ENCODE measurements around the gene UBR7.
"Not testable (repeated sequence)": the region's sequence is repeated elsewhere in the genome, so short reads cannot be mapped to it uniquely, and the experiment has no call there.

UBR7 gene

DNA sequence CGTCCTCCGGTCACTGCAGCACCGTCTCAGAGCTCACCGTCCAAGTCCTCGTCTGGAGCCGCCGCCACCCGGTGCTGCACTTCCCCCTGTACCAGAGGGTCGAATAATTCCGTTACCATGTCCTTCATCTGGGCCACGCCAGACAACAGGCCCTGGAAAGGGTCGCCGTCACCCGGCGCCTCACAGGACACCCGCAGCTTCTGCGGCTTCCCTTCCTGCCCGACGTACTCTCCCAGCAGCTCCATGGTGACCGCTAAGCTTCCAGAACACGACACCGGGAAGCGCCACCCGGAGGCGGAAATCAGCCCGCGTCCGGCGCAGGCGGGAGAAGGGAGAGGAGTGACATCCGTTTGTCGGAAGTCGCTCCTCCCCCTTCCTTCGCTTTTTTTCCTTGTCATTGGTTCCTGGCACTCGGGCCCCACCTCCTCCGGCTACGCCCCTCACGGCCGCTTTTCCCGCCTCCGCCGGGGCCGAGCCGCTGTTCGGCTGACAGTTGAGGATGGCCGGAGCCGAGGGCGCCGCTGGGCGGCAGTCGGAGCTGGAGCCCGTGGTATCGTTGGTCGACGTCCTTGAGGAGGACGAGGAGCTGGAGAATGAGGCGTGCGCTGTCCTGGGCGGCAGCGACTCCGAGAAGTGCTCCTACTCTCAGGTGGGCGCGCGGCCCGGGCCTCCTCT is at the start of gene UBR7, which contains the start of gene GON7:
UBR7 (plus strand) TSS at position 464 of the 675 bp plus-strand sequence; CDS start at position 500, 36 bp downstream.
GON7 (minus strand) TSS at position 273 of the 675 bp plus-strand sequence; CDS start at position 245, 28 bp downstream.
- peak within 1 kb of the TSS; percentile 68 for H3K4me3 ChIP-seq (ENCODE audit: low read depth, low read length)

DNA sequence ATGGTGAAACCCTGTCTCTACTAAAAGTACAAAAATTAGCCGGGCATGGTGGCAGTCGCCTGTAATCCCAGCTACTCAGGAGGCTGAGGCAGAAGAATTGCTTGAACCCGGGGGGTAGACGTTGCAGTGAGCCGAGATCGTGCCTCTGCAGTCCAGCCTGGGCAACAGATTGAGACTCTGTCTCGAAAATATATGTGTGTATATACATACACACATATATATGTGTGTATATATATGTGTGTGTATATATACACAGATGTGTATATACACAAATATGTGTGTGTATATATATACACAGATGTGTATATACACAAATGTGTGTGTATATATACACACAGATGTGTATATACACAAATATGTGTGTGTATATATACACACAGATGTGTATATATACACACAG is 48.7 kb upstream of the UBR7 start:
- H3K4me3 ChIP-seq (ENCODE audit: low read depth, low read length): not testable (repeated sequence)

DNA sequence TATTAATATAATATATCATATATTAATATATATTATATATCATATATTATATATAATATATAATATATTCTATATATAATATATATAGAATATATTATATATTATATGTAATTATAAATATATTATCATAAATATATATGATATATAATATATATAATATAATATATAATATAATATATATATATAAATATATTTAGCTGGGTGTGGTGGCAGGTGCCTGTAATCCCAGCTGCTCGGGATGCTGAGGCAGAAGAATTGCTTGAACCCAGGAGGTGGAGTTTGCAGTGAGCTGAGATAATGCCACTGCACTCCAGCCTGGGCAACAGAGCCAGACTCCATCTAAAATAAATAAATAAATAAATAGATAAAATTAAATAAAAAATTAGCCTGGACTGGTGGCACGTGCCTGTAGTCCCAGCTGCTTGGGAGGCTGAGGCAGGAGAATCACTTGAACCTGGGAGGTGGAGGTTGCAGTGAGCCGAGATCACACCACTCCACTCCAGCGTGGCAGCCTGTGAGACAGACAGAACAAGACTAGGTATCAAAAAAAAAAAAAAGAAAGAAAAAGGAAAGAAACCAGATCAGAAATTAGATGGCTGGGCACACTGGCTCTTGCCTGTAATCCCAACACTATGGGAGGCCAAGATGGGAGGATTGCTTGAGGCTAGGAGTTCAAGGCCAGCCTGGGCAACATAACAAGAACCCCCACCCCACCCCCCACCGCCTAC is 47.3 kb upstream of the UBR7 start:
- not testable (repeated sequence) for H3K4me3 ChIP-seq (ENCODE audit: low read depth, low read length)

GRCh38 chr14:93160353-93160801 is 46.7 kb upstream of the UBR7 start:
- H3K4me3 ChIP-seq (ENCODE audit: low read depth, low read length): no peak overlapping the region

GRCh38 chr14:93161411-93161940 is 45.6 kb upstream of the UBR7 start:
- H3K4me3 ChIP-seq (ENCODE audit: low read depth, low read length): no peak overlapping the region

DNA sequence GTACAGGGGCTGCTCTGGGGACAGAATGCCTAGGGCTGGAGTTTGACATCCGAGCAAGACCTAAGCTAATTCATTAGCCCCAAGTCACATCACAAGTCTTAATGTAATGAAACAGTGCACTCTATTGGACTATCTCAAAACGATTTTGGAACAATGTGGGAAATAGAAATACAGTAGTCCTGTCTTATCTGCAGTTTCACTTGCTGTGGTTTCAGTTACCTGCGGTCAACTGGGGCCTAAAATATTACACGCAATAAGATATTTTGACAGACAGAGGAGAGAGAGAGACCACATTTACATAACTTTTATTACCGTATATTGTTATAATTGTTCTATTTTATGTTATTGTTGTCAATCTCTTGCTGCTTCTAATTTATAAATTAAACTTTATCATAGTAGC is 43.5 kb upstream of the UBR7 start:
- H3K4me3 ChIP-seq (ENCODE audit: low read depth, low read length): no peak overlapping the region

DNA sequence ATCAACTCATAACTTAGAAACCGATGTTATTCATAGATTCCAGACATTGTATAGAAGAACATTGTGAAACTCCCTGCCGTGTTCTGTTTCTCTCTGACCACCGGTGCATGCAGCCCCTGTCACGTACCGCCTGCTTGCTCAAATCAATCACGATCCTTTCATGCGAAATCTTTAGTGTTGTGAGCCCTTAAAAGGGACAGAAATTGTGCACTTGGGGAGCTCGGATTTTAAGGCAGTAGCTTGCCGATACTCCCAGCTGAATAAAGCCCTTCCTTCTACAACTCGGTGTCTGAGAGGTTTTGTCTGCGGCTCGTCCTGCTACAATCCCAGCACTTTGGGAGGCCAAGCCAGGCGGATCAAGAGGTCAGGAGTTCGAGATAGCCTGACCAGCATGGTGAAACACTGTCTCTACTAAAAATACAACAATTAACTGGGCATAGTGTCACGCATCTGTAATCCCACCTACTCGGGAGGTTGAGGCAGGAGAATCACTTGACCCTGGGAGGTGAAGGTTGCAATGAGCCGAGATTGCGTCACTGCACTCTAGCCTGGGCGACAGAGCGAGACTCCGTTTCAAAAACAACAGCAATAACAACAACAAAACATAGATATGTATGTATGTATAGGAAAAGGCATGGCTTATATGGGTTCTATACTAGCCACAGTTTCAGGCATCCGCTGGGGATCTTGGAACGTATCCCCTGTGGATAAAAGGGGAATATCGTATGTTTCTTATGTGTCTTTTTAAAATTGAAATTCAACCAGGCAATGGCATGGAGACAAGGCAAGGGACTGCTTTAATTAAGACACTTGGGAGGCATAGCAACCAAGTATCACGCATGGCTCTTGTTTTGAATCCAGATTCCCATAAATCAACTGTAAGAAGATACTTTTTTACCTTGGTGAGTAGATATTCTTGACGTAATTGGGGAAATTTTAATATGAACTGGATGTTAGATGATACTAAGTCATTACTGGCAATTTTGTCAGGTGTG is 41.5 kb upstream of the UBR7 start:
- not testable (repeated sequence) for H3K4me3 ChIP-seq (ENCODE audit: low read depth, low read length)

DNA sequence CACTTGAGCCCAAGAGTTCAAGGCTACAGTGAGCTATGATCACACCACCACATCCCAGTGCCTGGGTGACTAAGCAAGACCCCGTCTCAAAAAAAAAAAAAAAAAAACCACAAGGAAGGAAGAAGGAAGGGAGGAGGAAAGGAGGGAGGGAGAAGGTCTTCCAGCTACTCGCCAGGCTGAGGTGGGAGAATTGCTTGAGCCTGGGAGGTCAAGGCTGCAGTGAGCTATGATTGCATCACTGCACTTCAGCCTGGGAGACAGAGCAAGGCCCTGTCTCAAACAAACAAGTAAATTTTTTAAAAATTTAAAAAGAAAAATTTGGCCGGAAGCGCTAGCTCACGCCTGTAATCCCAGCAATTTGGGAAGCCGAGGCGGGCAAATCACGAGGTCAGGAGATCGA is 38.4 kb upstream of the UBR7 start:
- not testable (repeated sequence) for H3K4me3 ChIP-seq (ENCODE audit: low read depth, low read length)

DNA sequence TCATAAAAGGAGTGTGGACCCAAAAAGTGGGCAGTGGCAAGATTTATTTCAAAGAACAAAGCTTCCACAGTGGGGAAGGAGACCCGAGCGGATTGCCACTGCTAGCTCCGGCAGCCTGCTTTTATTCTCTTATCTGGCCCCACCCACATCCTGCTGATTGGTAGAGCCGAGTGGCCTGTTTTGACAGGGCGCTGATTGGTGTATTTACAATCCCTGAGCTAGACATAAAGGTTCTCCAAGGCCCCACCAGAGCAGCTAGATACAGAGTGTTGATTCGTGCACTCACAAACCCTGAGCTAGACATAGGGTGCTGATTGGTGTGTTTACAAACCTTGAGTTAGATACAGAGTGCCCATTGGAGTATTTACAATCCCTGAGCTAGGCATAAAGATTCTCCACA is 37.4 kb upstream of the UBR7 start:
- not testable (repeated sequence) for H3K4me3 ChIP-seq (ENCODE audit: low read depth, low read length)

DNA sequence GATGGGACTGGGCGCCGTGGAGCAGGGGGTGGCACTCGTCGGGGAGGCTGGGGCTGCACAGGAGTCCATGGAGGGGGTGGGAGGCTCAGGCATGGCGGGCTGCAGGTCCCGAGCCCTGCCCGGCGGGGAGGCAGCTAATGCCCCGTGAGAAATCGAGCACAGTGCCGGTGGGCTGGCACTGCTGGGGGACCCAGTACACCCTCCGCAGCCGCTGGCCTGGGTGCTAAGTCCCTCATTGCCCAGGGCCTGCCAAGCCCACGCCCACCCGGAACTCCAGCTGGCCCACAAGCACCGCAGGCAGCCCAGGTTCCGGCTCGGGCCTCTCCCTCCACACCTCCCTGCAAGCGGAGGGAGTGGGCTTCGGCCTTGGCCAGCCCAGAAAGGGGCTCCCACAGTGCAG is 36.9 kb upstream of the UBR7 start:
- not testable (repeated sequence) for H3K4me3 ChIP-seq (ENCODE audit: low read depth, low read length)

DNA sequence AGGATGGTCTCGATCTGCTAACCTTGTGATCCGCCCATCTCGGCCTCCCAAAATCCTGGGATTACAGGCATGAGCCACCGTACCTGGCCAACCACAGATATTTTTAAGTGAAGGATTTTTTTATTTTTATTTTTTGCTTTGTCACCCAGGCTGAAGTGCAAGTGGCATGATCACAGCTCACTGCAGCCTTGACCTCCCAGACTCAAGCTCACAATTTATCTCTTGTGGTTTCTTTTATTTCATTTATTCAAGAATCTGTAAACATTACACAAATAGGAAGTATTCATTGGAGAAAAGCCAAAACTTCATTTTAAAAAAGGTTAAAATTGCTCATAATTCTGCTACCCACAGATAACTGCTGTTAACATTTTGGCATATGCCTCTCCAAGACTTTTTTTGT is 35.7 kb upstream of the UBR7 start:
- H3K4me3 ChIP-seq (ENCODE audit: low read depth, low read length): no peak overlapping the region

GRCh38 chr14:93173943-93174395 is 33.1 kb upstream of the UBR7 start:
- no peak overlapping the region for H3K4me3 ChIP-seq (ENCODE audit: low read depth, low read length)

DNA sequence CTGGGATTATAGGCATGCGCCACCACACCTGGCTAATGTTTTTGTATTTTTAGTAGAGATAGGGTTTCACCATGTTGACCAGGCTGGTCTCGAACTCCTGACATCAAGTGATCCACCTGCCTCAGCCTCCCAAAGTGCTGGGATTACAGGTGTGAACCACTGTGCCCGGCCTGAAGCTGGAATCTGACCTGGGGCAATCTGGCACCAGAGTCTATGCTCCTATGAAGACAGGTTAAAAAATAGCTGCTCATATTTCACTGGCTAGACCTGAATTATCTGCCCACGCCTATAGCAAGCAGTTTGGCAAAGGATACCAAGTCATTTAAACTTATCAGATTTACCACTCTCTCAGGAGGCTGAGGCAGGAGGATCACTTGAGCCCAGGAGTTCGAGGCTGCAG is 32.3 kb upstream of the UBR7 start:
- not testable (repeated sequence) for H3K4me3 ChIP-seq (ENCODE audit: low read depth, low read length)

- H3K4me3 ChIP-seq (ENCODE audit: low read depth, low read length): no peak overlapping the region
Observed at GRCh38 chr14:93175492-93175891, 31.6 kb upstream of the UBR7 start.

- H3K4me3 ChIP-seq (ENCODE audit: low read depth, low read length): peak overlapping the region; percentile 96
Observed at GRCh38 chr14:93183596-93184317, 23.3 kb upstream of the UBR7 start.

DNA sequence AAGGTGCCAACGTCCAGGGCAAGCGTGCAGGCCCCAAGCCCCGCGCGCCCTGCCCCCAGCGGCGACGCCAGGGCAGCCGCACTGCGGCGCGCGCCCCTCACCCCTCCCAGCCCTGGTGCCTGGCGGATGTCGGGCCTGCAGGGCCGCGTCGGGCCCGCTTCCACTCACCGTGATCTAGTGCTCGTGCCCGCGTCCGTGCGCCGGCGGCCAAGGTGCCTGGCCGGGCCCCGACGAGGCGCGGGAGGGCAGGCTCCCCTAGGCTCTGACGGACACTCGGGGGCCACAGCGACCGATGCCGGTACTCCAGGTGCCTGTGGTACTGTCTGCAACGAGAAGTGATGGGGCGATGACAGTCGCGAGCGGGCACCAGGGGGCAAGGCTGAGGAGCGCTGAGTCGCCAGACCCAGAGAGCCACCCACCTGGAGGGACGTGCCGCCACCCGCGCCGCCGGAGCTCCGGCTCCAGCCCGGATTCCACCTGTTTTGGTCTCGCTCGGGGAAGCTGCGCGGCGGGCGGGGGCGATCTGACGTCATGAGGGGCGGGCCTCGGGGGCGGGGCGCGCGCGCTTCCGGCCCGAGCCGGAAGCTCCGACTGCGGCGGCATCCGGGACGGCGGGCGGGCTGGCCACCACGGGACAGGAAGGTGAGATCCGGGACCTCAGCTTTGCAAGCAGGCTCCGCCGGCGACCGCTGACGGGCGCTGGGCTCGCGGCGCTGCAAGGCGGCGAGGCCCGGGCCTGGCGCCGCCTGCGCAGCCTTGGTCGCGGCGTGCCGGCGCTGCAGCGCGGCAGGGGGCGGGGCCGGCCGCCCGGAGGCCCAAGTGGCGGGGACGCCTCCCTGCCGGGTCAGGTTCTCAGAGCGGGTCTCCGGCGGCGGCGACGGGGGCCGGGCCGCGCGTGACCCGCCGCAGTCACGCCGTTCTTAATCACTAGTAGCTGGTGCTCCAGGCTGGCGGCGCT is 22.4 kb upstream of the UBR7 start, which contains the start of the genes LYSET and MOAP1:
LYSET (plus strand) TSS at position 927 of the 958 bp plus-strand sequence. CDS start 89 bp downstream, outside the sequence.
MOAP1 (minus strand) TSS at position 507 of the 958 bp plus-strand sequence. CDS start 655 bp downstream, outside the sequence.
- peak within 1 kb of the TSS; percentile 96 for H3K4me3 ChIP-seq (ENCODE audit: low read depth, low read length)

- H3K4me3 ChIP-seq (ENCODE audit: low read depth, low read length): peak overlapping the region; percentile 96
Observed at GRCh38 chr14:93185349-93185720, 21.7 kb upstream of the UBR7 start.

DNA sequence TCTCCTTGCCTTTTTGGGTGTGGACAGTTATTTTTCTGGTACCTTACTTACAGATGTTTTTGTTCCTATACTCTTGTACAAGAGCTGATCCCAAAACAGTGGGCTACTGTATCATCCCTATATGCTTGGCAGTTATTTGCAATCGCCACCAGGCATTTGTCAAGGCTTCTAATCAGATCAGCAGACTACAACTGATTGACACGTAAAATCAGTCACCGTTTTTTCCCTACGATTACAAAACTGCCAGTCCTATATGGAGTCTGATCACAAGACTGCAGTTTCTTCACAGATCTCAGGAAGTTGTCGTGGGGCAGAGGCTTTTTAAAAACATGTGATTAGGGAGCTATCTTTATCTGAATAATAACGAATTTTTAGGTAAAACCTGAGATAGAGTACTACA is 20.6 kb upstream of the UBR7 start:
- H3K4me3 ChIP-seq (ENCODE audit: low read depth, low read length): no peak overlapping the region

GRCh38 chr14:93186956-93187355 is 20.1 kb upstream of the UBR7 start:
- no peak overlapping the region for H3K4me3 ChIP-seq (ENCODE audit: low read depth, low read length)
